Measurements from ENCODE around the gene KIF6.

- no peak for TF ChIP-seq CTCF (optimal IDR thresholded peaks at IDR 0.05 in 1 of 3, IDR thresholded peaks at IDR 0.05 in 1 of 3, conservative IDR thresholded peaks at IDR 0.05 in 1 of 3; ENCODE audit: extremely low read depth in 1 of 3, insufficient read depth in 2 of 3, low read length in 3 of 3)
- no peak for TF ChIP-seq EZH2 (IDR thresholded peaks at IDR 0.05; ENCODE audit: low read length)
These were observed 29.4 kb upstream of the KIF6 start for GRCh38 chr6:39754514-39755115.
